SU-DHL-6 (cell line): ENCODE measurements around the gene KLK4.

Experiments
- H2AFZ ChIP-seq: fragments of 200-600 bp; sonication (generic); 2 replicates; pipeline ENCODE4 v1.6.1; 2014; ENCODE audit warnings: low read depth, mild to moderate bottlenecking, moderate library complexity, mixed read lengths, antibody characterized with exemption, low read length; ENCODE audit not compliant: severe bottlenecking
- H3F3A ChIP-seq: fragments of 200-600 bp; shearing (Covaris generic); 2 replicates; pipeline ENCODE4 v1.6.0; 2016; ENCODE audit warnings: antibody characterized with exemption, mild to moderate bottlenecking; ENCODE audit not compliant: insufficient read depth
- H3K27ac ChIP-seq: fragments of 200-600 bp; sonication (generic); 2 replicates; pipeline ENCODE4 v1.5.1; 2016; ENCODE audit warnings: low read depth, mild to moderate bottlenecking, low read length, moderate library complexity, mixed read lengths
- H3K27me3 ChIP-seq: fragments of 200-600 bp; sonication (generic), shearing (Covaris generic); 2 replicates; pipeline ENCODE4 v1.6.0; 2014; ENCODE audit warnings: mild to moderate bottlenecking, low read length
- H3K36me3 ChIP-seq: fragments of 200-600 bp; sonication (generic); 2 replicates; pipeline ENCODE4 v1.6.1; 2014; ENCODE audit warnings: mild to moderate bottlenecking, low read length, mixed read lengths
- H3K4me2 ChIP-seq: fragments of 300-600, 200-600 bp; shearing (Covaris generic), sonication (generic); 2 replicates; pipeline ENCODE4 v1.6.0; 2014; ENCODE audit warnings: low read length, low read depth, mild to moderate bottlenecking; ENCODE audit not compliant: poor library complexity, severe bottlenecking
- H3K4me3 ChIP-seq: fragments of 200-600 bp; sonication (generic); 2 replicates; pipeline ENCODE4 v1.5.1; 2014; ENCODE audit warnings: antibody characterized with exemption, low read length, mild to moderate bottlenecking, mixed read lengths; ENCODE audit not compliant: insufficient read depth, poor library complexity, severe bottlenecking
- H3K79me2 ChIP-seq: fragments of 200-600 bp; sonication (generic); 2 replicates; pipeline ENCODE4 v1.6.1; 2014; ENCODE audit warnings: mild to moderate bottlenecking, low read length, moderate library complexity; ENCODE audit not compliant: insufficient read depth
- H3K9ac ChIP-seq: fragments of 200-600 bp; sonication (generic); 2 replicates; pipeline ENCODE4 v1.7.0; 2014; ENCODE audit warnings: mild to moderate bottlenecking, low read length
- H3K9me2 ChIP-seq: fragments of 200-600 bp; sonication (generic); replicated peaks from 2 replicates; pipeline ENCODE4 v1.6.1; 2014; ENCODE audit warnings: low read length; ENCODE audit not compliant: insufficient read depth
- H3K9me3 ChIP-seq: fragments of 200-600 bp; sonication (generic); 2 replicates; pipeline ENCODE4 v1.6.1; 2014; ENCODE audit warnings: low read length, mixed read lengths; ENCODE audit not compliant: insufficient read depth
- H4K20me1 ChIP-seq: fragments of 200-600 bp; sonication (generic); 2 replicates; pipeline ENCODE4 v1.6.1; 2014; ENCODE audit warnings: low read depth, mild to moderate bottlenecking, antibody characterized with exemption, low read length, moderate library complexity, mixed read lengths
- EZH2phosphoT487 ChIP-seq: fragments of 200-600 bp; sonication (generic), shearing (Covaris generic); conservative IDR thresholded peaks from 2 replicates; pipeline ENCODE4 v1.6.1; 2018; ENCODE audit warnings: mild to moderate bottlenecking, antibody characterized with exemption, low read length, moderate library complexity, mixed read lengths
- TF ChIP-seq, protein P1 (sequence below): fragments of 200-600 bp; sonication (generic); IDR thresholded peaks from one replicate; pipeline ENCODE4 v1.5.1; 2017; ENCODE audit warnings: antibody characterized with exemption, mild to moderate bottlenecking, low read length, moderate library complexity; ENCODE audit not compliant: insufficient read depth, poor library complexity, severe bottlenecking

KLK4 gene

GRCh38 chr19:50928831-50929230 is 17.6 kb upstream of the KLK4 start:
- Histone ChIP-seq H3K36me3 (no peaks in the 10 kb centered on the region), H3F3A (no peaks in the 10 kb centered on the region), H2AFZ (no peak overlapping the region), H3K9ac (no peak overlapping the region), H3K9me3 (no peaks in the 10 kb centered on the region), H3K4me3 (no peak overlapping the region), H3K79me2 (no peaks in the 10 kb centered on the region), H4K20me1 (no peaks in the 10 kb centered on the region), H3K27ac (no peak overlapping the region), H3K4me2 (no peak overlapping the region), H3K9me2 (no peaks in the 10 kb centered on the region), H3K27me3 (no peaks in the 10 kb centered on the region)
- TF ChIP-seq EZH2phosphoT487, result no peak
- TF ChIP-seq, protein P1, sequence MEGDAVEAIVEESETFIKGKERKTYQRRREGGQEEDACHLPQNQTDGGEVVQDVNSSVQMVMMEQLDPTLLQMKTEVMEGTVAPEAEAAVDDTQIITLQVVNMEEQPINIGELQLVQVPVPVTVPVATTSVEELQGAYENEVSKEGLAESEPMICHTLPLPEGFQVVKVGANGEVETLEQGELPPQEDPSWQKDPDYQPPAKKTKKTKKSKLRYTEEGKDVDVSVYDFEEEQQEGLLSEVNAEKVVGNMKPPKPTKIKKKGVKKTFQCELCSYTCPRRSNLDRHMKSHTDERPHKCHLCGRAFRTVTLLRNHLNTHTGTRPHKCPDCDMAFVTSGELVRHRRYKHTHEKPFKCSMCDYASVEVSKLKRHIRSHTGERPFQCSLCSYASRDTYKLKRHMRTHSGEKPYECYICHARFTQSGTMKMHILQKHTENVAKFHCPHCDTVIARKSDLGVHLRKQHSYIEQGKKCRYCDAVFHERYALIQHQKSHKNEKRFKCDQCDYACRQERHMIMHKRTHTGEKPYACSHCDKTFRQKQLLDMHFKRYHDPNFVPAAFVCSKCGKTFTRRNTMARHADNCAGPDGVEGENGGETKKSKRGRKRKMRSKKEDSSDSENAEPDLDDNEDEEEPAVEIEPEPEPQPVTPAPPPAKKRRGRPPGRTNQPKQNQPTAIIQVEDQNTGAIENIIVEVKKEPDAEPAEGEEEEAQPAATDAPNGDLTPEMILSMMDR, result no peak

DNA sequence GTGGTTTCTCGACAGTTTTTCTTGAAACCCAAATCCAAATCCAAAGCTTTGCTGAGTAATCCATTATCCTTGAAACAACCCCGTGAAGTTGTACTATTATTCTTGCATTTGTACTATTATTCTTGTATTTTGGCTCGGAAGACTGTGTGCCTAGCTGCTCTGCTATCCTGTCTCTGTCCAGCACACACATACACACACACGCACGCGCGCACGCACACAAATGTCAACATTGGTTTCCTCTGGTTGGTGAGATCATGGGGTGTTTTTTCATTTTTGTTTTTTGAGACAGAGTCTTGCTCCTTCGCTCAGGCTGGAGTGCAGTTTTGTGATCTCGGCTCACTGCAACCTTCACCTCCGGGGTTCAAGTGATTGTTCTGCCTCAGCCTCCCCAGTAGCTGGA is 14.9 kb upstream of the KLK4 start:
- Histone ChIP-seq H3K27me3 (no peaks in the 10 kb centered on the region), H2AFZ (no peak overlapping the region), H3K4me2 (no peak overlapping the region), H3K36me3 (no peaks in the 10 kb centered on the region), H3K9me3 (no peaks in the 10 kb centered on the region), H3K9ac (no peak overlapping the region), H4K20me1 (no peaks in the 10 kb centered on the region), H3K27ac (no peak overlapping the region), H3F3A (no peaks in the 10 kb centered on the region), H3K4me3 (no peak overlapping the region), H3K79me2 (no peaks in the 10 kb centered on the region), H3K9me2 (no peaks in the 10 kb centered on the region)
- no peak for TF ChIP-seq EZH2phosphoT487
- TF ChIP-seq, protein P1, result no peak

- Histone ChIP-seq H3K9ac (no peak overlapping the region), H3K4me3 (no peak overlapping the region), H3K27me3 (no peaks in the 10 kb centered on the region), H3K4me2 (no peak overlapping the region), H3K36me3 (no peaks in the 10 kb centered on the region), H3K27ac (no peak overlapping the region), H2AFZ (no peak overlapping the region), H4K20me1 (no peaks in the 10 kb centered on the region), H3K9me3 (no peaks in the 10 kb centered on the region), H3K79me2 (no peaks in the 10 kb centered on the region), H3K9me2 (no peaks in the 10 kb centered on the region), H3F3A (no peaks in the 10 kb centered on the region)
- TF ChIP-seq EZH2phosphoT487, result no peak
- TF ChIP-seq, protein P1, result no peak
Measured at GRCh38 chr19:50925734-50926133, 14.5 kb upstream of the KLK4 start.

DNA sequence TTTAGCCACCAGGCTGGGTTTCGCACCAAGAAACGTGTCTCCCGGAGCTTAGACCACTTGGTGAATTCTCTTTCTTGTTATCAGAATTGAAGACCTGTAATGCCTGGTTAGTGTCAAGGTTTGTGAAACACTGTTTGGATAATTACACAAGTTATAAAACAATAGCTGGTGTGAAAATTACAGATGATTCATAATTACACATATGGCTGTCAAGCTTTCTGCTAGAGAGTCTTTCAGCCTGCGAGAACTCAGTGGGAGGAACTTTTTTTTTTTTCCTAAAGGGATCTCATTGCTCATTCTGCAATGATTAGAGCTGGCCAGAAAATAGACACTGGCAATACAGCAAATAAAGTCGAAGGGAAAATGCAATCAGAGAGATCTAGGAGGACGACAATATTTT is 13.4 kb upstream of the KLK4 start:
- H3K36me3 ChIP-seq, result no peaks in the 10 kb centered on the region
- H3K4me2 ChIP-seq, result no peak overlapping the region
- H3K27me3 ChIP-seq, result no peaks in the 10 kb centered on the region
- TF ChIP-seq, protein P1, result no peak
- TF ChIP-seq EZH2phosphoT487, result no peak
- no peak overlapping the region for H3K9ac ChIP-seq
- H4K20me1 ChIP-seq, result no peaks in the 10 kb centered on the region
- no peaks in the 10 kb centered on the region for H3K9me3 ChIP-seq
- no peaks in the 10 kb centered on the region for H3F3A ChIP-seq
- H3K27ac ChIP-seq, result no peak overlapping the region
- no peak overlapping the region for H3K4me3 ChIP-seq
- no peak overlapping the region for H2AFZ ChIP-seq
- H3K79me2 ChIP-seq, result no peaks in the 10 kb centered on the region
- H3K9me2 ChIP-seq, result no peaks in the 10 kb centered on the region
